A673 (cell line): Measurements from ENCODE around the gene GUCD1.

Experiments used
- CTCF ChIP-seq: fragments of 300-800, 200-600 bp; sonication (generic); conservative IDR thresholded peaks from 2 replicates; pipeline ENCODE4 v1.5.1; 2017; ENCODE audit warnings: low read depth, mild to moderate bottlenecking, antibody characterized with exemption, low read length, moderate library complexity, mixed read lengths
- EZH2 ChIP-seq: fragments of 200-600 bp; sonication (generic); IDR thresholded peaks from 2 replicates; pipeline ENCODE4 v1.6.1; 2017; ENCODE audit warnings: borderline replicate concordance, low read depth, mild to moderate bottlenecking, mixed read lengths, antibody characterized with exemption, low read length; ENCODE audit not compliant: poor library complexity, severe bottlenecking

GRCh38 chr22:24536089-24536488 is 18.8 kb downstream of the GUCD1 start:
- TF ChIP-seq CTCF, result no peak
- TF ChIP-seq EZH2, result no peak
